NCI-H524 (cell line): ENCODE data around the gene CDK14.
A peak's percentile ranks its signal among the peaks of the same experiment; 100 is the strongest.
"Not testable (repeated sequence)": the region's sequence is repeated elsewhere in the genome, so short reads cannot be mapped to it uniquely, and the experiment has no call there.

Experiments used
- DNase-seq, 2 experiments: peaks; one replicate each; lab custom pipeline; 2025; lab: John Stamatoyannopoulos, UW

CDK14 gene

DNA sequence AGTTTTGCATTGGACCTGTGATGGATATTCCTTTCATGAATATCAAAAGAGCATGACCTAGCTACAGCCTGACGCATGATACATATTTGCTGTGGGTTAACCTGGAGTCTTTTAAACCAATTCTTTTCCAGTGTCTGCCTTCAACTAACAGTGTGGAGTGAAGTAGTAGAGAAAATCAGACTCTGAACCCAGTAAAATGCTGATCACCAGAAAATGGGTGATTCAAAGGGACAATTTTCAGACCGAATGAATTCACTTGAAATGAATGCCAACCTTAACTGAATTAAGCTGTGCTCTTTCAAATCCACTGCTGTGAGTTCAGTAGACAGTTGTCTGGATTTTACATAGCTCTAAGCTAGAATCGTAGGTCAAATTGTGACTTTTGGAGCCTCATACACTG, 123.0 kb downstream of the CDK14 start:
- no peak for DNase-seq

DNA sequence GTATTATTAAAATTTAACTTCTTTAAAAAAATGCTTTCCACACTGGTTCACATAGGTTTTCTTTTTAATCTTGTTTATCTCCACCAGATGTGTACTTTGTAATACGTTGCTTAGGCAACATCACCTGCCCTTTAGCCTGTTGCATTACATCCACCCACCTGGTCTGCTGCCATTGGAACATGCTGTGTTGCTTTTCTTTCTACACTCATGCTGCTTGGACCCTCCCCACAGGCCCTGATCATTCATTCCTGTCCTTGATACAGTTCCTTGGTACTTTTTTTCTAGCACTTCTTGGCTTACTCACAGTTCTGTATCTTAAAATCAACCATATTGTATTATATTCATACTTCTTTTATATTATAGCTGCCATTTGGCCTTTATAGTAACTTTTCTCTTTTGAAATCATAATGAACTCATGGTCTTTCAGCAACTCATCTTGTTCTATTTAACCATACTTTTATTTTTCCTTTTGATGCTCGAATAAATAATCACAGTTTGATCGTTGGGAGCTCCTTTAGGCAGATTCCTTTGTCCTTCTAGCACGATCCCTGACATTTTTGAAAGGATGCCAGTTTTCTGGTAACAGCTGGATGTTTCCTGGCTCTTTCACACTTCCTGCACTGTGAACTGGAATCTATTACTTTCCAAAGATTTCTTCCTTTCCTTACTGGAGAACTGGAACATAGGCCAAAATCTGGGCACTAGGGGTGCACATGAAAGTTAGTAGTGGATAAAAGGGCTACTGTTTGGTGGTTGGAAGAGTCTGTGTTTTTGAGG, 125.1 kb downstream of the CDK14 start:
- no peak for DNase-seq

- no peak for DNase-seq
These were observed 125.8 kb downstream of the CDK14 start for GRCh38 chr7:90721869-90722431.

- DNase-seq, result no peak
These were observed 127.1 kb downstream of the CDK14 start for GRCh38 chr7:90723233-90723632.

DNA sequence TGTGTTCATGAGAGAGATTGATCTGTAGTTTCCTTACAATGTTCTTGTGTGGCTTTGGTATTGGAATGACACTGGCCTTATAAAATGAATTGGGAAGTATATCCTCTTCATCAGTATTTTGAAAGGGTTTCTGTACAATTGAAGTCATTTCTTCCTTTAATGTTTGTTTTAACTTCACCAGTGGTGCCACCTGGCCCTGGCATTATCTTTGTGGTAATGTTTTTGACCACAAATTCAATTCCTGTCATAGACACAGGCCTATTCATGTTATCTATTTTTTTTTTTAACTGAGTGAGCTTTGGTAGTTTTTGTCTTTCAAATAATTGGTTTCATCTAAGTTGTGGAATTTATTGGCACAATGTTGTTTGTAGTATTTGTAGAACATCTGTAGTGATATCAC, 127.7 kb downstream of the CDK14 start:
- no peak for DNase-seq

GRCh38 chr7:90726120-90726519, 130.0 kb downstream of the CDK14 start:
- DNase-seq, result no peak

GRCh38 chr7:90726623-90727022, 130.5 kb downstream of the CDK14 start:
- no peak for DNase-seq

GRCh38 chr7:90727412-90727811, 131.3 kb downstream of the CDK14 start:
- DNase-seq, result no peak

DNA sequence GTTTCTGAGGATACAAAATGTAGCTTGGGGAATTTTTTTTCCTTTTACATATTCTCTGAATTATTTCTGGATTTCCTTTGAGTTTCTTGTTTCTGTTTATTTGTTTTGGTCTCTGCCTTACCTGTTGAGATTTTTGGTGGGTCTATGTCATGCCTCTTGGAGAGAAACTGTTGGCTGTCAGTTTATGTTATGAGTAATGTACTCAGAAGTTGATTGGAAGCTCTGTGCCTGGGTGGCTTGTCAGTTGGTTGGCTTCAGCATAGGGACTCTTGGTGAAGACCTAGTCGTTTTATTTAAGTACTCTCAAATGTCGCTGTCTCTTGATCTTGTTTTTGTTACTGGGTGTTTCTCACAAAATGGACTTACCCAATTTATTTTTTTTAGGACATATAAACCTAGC, 132.4 kb downstream of the CDK14 start:
- no peak for DNase-seq

GRCh38 chr7:90735611-90736280, 139.6 kb downstream of the CDK14 start:
- not testable (repeated sequence) for DNase-seq

GRCh38 chr7:90736316-90736715, 140.2 kb downstream of the CDK14 start:
- no peak for DNase-seq

DNA sequence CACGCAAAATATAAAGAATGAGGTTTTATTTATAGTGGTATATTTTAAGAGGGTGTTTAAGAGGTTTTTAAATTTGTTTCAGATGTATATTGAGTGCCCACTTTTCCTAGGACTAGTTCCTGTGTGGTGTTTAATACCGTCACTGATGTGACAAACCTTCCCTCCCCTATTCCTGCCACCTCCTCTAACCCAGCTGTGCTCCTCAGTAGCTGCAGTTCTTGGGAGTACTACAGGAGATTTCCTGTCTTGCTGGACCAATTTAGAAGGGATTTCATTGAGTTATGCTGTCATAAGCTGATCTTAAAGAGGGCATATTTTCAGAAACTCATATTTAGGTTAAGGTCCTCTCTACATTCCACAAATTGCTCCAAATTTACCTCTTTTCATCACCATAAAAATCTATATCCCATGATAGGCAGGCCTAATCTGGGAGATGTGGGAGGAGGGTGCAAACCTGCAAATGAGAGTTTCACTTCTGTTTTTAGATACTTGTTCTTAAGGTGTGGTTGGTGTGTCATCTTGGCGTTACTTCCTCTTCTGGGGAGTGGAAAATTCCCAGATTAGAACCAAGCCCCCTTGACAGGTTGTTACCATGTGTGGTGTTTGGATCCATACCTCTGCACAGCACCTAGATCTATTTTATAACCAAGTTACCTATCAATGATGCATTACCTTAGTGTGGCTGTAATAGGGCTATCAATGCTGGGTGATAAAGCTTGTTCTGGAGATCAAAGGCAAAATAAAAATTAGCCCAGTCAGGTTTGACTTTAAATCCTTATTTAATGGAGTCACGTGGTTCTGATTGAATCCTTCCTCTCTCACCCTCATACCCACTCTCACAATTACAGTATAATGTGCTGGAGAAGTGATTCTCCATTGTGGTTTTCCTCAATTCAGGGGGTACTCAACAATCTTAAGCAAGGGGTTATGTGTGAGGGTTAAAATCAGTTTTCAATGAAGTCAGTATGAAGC, 141.1 kb downstream of the CDK14 start:
- DNase-seq, result no peak

DNA sequence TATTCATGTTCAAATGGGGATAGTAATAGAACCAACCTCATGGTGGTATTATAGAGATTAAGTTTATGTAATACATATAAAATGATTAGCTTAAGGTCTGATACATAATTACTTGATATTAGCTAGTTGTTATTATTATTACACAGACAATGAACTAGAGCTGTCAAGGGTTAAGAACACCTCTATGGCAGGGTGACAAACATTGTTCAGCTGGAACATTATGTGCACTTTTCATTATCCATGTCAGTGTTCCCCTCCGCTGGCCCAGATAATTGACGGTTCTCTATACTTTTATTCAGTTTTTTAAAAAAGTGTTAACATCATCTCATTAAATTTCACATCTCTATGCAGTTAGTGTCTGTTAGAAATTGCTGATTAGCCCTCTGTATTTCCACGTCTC, 142.1 kb downstream of the CDK14 start:
- no peak for DNase-seq

GRCh38 chr7:90739716-90740115, 143.6 kb downstream of the CDK14 start:
- no peak for DNase-seq

GRCh38 chr7:90740386-90740785, 144.3 kb downstream of the CDK14 start:
- no peak for DNase-seq

GRCh38 chr7:90743626-90744025, 147.5 kb downstream of the CDK14 start:
- no peak for DNase-seq

DNA sequence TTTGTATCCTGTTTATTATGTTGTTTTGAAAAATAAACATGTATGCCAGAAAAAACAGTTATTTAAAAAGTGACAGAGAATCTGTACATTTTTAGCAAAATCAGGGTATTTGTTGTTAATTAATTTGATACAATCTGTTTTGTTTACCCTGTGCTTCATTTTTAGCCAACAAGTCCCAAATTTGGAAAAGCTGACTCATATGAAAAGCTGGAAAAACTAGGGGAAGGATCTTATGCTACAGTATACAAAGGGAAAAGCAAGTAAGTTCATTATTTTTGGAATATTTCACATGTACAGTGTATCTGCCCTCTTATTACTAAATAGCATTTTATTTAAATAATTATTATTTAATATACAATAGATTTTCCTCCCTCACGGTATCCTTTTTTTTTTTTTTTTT, 151.4 kb downstream of the CDK14 start:
- DNase-seq, result no peak

- no peak for DNase-seq
These were observed 153.1 kb downstream of the CDK14 start for GRCh38 chr7:90749262-90749661.

- peak in 1 of 2 experiments; percentile 41 for DNase-seq
These were observed 153.7 kb downstream of the CDK14 start for GRCh38 chr7:90749774-90750173.

- DNase-seq, result no peak
These were observed 155.5 kb downstream of the CDK14 start for GRCh38 chr7:90751595-90751994.

- no peak for DNase-seq
These were observed 155.9 kb downstream of the CDK14 start for GRCh38 chr7:90752051-90752450.

GRCh38 chr7:90755041-90755440, 158.9 kb downstream of the CDK14 start:
- no peak for DNase-seq
